Measurements from ENCODE around the gene DNAAF8. TPM values are rescaled to one million over a fixed set of nuclear protein-coding genes. Genes with fewer than 3 reads are reported as not detected.

Gene DNAAF8
- polyA plus RNA-seq, 1 of the 3 experiments (the other 2 are of a cell fraction), result 3.1 TPM

- TF ChIP-seq USF1 (IDR thresholded peaks at IDR 0.05; ENCODE audit: borderline replicate concordance, low read depth) (no peak), FOXM1 (IDR thresholded peaks at IDR 0.05; ENCODE audit: low read depth) (no peak), MAX (IDR thresholded peaks at IDR 0.05; ENCODE audit: low read depth) (no peak), FOSL2 (IDR thresholded peaks at IDR 0.05; ENCODE audit: borderline replicate concordance, low read depth) (no peak), EZH2phosphoT487 (IDR thresholded peaks at IDR 0.05; ENCODE audit: borderline replicate concordance, low read depth) (no peak), RXRA (IDR thresholded peaks at IDR 0.05; ENCODE audit: borderline replicate concordance, low read depth) (no peak), TAF1 (IDR thresholded peaks at IDR 0.05; ENCODE audit: borderline replicate concordance, low read depth, low read length) (no peak), REST (IDR thresholded peaks at IDR 0.05; ENCODE audit: low read depth, low read length) (no peak), IRF3 (IDR thresholded peaks at IDR 0.05; ENCODE audit: low read depth, low read length) (no peak), TCF12 (IDR thresholded peaks at IDR 0.05) (no peak)
These were observed 29.5 kb downstream of the DNAAF8 start (continued) for GRCh38 chr16:4763791-4764190.

- ChIA-PET CTCF (no interaction called here), POLR2A (interaction anchor here (1.3 kb wide), 1 partner anchor 10 kb away, joined by 4 read pairs; no protein-coding TSS in a partner anchor)
- Histone ChIP-seq H3K27me3 (ENCODE audit: insufficient read depth) (no peaks in the 10 kb centered on the region), H3K9me2 (no peaks in the 10 kb centered on the region), H3K9ac (peak overlapping the region; percentile 97), H3K27ac (ENCODE audit: low read depth in 2 of 2, low read length in 1 of 2) (peak overlapping the region in 1 of 2 experiments; percentile 61; a peak in 1 of 4 replicates), H3K36me3 (replicated peaks in 1 of 2; ENCODE audit: control insufficient read depth in 1 of 2, insufficient read depth in 2 of 2, low read length in 1 of 2) (peaks cover 5 to 25% of the 10 kb centered on the region in 2 experiments), H3K4me2 (peak overlapping the region; percentile 84), H3K79me2 (ENCODE audit: insufficient read depth) (peaks cover 40% of the 10 kb centered on the region), H4K20me1 (ENCODE audit: insufficient read depth) (no peaks in the 10 kb centered on the region), H3K9me3 (no peaks in the 10 kb centered on the region), H2AFZ (ENCODE audit: low read depth) (no peak overlapping the region), H3K4me1 (ENCODE audit: control insufficient read depth in 1 of 2, insufficient read depth in 2 of 2, low read depth in 1 of 2, low read length in 1 of 2) (peaks cover 5 to 18% of the 10 kb centered on the region in 2 experiments; a peak in 2 of 4 replicates), H3F3A (replicated peaks; ENCODE audit: insufficient read depth) (peaks cover 6% of the 10 kb centered on the region), H3K4me3 (ENCODE audit: low read depth in 2 of 2, low read length in 1 of 2) (peak overlapping the region; percentile 71 to 94)
- WGBS (ENCODE audit: low lambda C conversion rate), result 69% methylated on average over 19 of the region's 26 CpGs
- no peak for DNase-seq
- TF ChIP-seq PBX3 (IDR thresholded peaks at IDR 0.05), result no peak
- no peak for TF ChIP-seq CHD2 (IDR thresholded peaks at IDR 0.05; ENCODE audit: low read length, partially characterized antibody)
- TF ChIP-seq GABPA (IDR thresholded peaks at IDR 0.05; ENCODE audit: low read depth), result no peak
- no peak for TF ChIP-seq GATA2 (CRISPR knock-in tag; IDR thresholded peaks at IDR 0.05)
- TF ChIP-seq POLR2AphosphoS5 (IDR thresholded peaks at IDR 0.05; ENCODE audit: low read depth, low read length), result no peak
- no peak for TF ChIP-seq USF2 (IDR thresholded peaks at IDR 0.05; ENCODE audit: borderline replicate concordance, low read depth, low read length)
- TF ChIP-seq CTCF (IDR thresholded peaks at IDR 0.05), result no peak
These were observed 31.5 kb downstream of the DNAAF8 start for GRCh38 chr16:4765511-4766474.

All from SK-N-SH (cell line).